ENCODE data around the gene CDC42EP4. TPM values are rescaled to one million over a fixed set of nuclear protein-coding genes. Genes with fewer than 3 reads are reported as not detected.

CDC42EP4 gene
- total RNA-seq, 1 experiment from 2014 or later = 11.0 TPM

GRCh38 chr17:73234736-73235135 is 77.1 kb downstream of the CDC42EP4 start:
- BruUV-seq (replicated peaks) = no TSS peak
- no peak for DNase-seq (ENCODE audit: unreplicated experiment)
- intact Hi-C loops (cut with micrococcal nuclease) = no loop called here
- peaks cover 24% of the 10 kb centered on the region for H3K36me3 Mint-ChIP-seq (ENCODE audit: insufficient read depth, unreplicated experiment)
- ChIA-PET CTCF (interaction anchor here (0.7 to 1.1 kb wide), 3 partner anchors 135 to 509 kb away, joined by 5 to 6 read pairs (median 6); no protein-coding TSS in a partner anchor), POLR2A (no interaction called here)
- no peak overlapping the region for H3K4me3 Mint-ChIP-seq (ENCODE audit: unreplicated experiment)
- TF ChIP-seq, protein P1, sequence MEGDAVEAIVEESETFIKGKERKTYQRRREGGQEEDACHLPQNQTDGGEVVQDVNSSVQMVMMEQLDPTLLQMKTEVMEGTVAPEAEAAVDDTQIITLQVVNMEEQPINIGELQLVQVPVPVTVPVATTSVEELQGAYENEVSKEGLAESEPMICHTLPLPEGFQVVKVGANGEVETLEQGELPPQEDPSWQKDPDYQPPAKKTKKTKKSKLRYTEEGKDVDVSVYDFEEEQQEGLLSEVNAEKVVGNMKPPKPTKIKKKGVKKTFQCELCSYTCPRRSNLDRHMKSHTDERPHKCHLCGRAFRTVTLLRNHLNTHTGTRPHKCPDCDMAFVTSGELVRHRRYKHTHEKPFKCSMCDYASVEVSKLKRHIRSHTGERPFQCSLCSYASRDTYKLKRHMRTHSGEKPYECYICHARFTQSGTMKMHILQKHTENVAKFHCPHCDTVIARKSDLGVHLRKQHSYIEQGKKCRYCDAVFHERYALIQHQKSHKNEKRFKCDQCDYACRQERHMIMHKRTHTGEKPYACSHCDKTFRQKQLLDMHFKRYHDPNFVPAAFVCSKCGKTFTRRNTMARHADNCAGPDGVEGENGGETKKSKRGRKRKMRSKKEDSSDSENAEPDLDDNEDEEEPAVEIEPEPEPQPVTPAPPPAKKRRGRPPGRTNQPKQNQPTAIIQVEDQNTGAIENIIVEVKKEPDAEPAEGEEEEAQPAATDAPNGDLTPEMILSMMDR (IDR thresholded peaks at IDR 0.05; ENCODE audit: unreplicated experiment) = no peak
- no peaks in the 10 kb centered on the region for H3K9me3 Mint-ChIP-seq (ENCODE audit: unreplicated experiment)
- no peak overlapping the region for H3K27ac Mint-ChIP-seq (ENCODE audit: low read depth, unreplicated experiment)
- no peaks in the 10 kb centered on the region for H3K27me3 Mint-ChIP-seq (ENCODE audit: insufficient read depth, unreplicated experiment)
- peaks cover 21% of the 10 kb centered on the region for H3K4me1 Mint-ChIP-seq (ENCODE audit: insufficient read depth, unreplicated experiment)

Other genes starting within 250 kb of the CDC42EP4 start
- 15.8 and 16.1 TPM in 2 replicates for gene SLC39A11, start 219.3 kb downstream of the CDC42EP4 start, total RNA-seq (2022)
- not detected in 2 replicates for gene SSTR2, start 147.0 kb downstream of the CDC42EP4 start, total RNA-seq (2022)
- 37.0 and 42.8 TPM in 2 replicates for gene COG1, start 118.9 kb downstream of the CDC42EP4 start, total RNA-seq (2022)
- not detected in 2 replicates for gene CPSF4L, start 50.1 kb downstream of the CDC42EP4 start, total RNA-seq (2022)

Measured in MCF 10A (cell line).